NT2/D1 (cell line): ENCODE measurements around the gene TOMM40.

Experiments
- SUZ12 ChIP-seq: IDR thresholded peaks from 2 replicates; pipeline ENCODE4 v1.6.1; 2011; ENCODE audit not compliant: insufficient read length, insufficient read depth; ENCODE audit errors: extremely low read depth
- ZNF274 ChIP-seq: IDR thresholded peaks from 2 replicates; pipeline ENCODE4 v1.6.1; 2011; ENCODE audit warnings: mild to moderate bottlenecking, low read depth, low read length

GRCh38 chr19:44855606-44856005, 35.4 kb upstream of the TOMM40 start:
- TF ChIP-seq ZNF274 (no peak), SUZ12 (no peak)
